GM06990 (cell line): ENCODE measurements around the gene RNPEP.

Experiments
- DNase-seq: peaks from one replicate; pipeline ENCODE4 v3.0.0-alpha.2; 2011; ENCODE audit not compliant: insufficient read length; ENCODE audit errors: extremely low read depth
- H3K27me3 ChIP-seq: replicated peaks from 2 replicates; pipeline ENCODE4 v1.6.0; 2011; ENCODE audit warnings: low read length; ENCODE audit not compliant: control insufficient read depth, insufficient read depth
- H3K36me3 ChIP-seq: 2 replicates; pipeline ENCODE4 v1.5.1; 2011; ENCODE audit warnings: low read length; ENCODE audit not compliant: control insufficient read depth, insufficient read depth
- H3K4me3 ChIP-seq: replicated peaks from 2 replicates; pipeline ENCODE4 v1.5.1; 2011; ENCODE audit warnings: low read depth, mild to moderate bottlenecking, control low read depth, low read length
- CTCF ChIP-seq: IDR thresholded peaks from 2 replicates; pipeline ENCODE4 v1.5.1; 2011; ENCODE audit warnings: low read length, control low read depth, mild to moderate bottlenecking, inconsistent platforms; ENCODE audit not compliant: insufficient read depth, poor library complexity, severe bottlenecking

RNPEP gene

GRCh38 chr1:202007805-202008489 lies 25.5 kb downstream of the RNPEP start:
- H3K4me3 ChIP-seq: no peak overlapping the region
- no peak for TF ChIP-seq CTCF
- DNase-seq: no peak

GRCh38 chr1:202009326-202010179 lies 27.1 kb downstream of the RNPEP start:
- H3K27me3 ChIP-seq: no peaks in the 10 kb centered on the region
- H3K4me3 ChIP-seq: peak overlapping the region; percentile 16; the same call in 1 of the 2 replicates
- peak; percentile 84 for TF ChIP-seq CTCF
- peak; percentile 36 for DNase-seq
- peaks cover 4% of the 10 kb centered on the region for H3K36me3 ChIP-seq

More at GRCh38 chr1:202007805-202008489, 25.5 kb downstream of the RNPEP start:
- H3K27me3 ChIP-seq: no peaks in the 10 kb centered on the region
- H3K36me3 ChIP-seq: peaks cover 9% of the 10 kb centered on the region

GRCh38 chr1:202010180-202011015 lies 27.9 kb downstream of the RNPEP start, which contains the start of gene ELF3:
ELF3 (plus strand) TSS chr1:202010587; CDS start chr1:202011137, 550 bp downstream.
- TF ChIP-seq CTCF: no peak
- H3K36me3 ChIP-seq: 0 out of 2 replicates have a peak, but pooled peaks cover 2% of the 10 kb centered on the region
- H3K27me3 ChIP-seq: no peaks in the 10 kb centered on the region
- peak; percentile 25 for DNase-seq
- peak within 1 kb of the TSS; percentile 16; the same call in 1 of the 2 replicates for H3K4me3 ChIP-seq

- no peak overlapping the region for H3K4me3 ChIP-seq
- no peaks in the 10 kb centered on the region for H3K36me3 ChIP-seq
- TF ChIP-seq CTCF: no peak
- no peaks in the 10 kb centered on the region for H3K27me3 ChIP-seq
- DNase-seq: no peak
Observed at GRCh38 chr1:202011994-202012393, 29.5 kb downstream of the RNPEP start.
